T-helper 2 cell treated with Interferon-gamma antibody and Interleukin-4, amounts not matched to agents 100 ng/mL and 5 ng/mL, for 36 hours (primary cell): Measurements from ENCODE around the gene ABCC9. TPM values are rescaled to one million over a fixed set of nuclear protein-coding genes. Genes with fewer than 3 reads are reported as not detected.
"Not testable (repeated sequence)": the region's sequence is repeated elsewhere in the genome, so short reads cannot be mapped to it uniquely, and the experiment has no call there.

Experiments
- intact Hi-C: fragments of 100-400 bp; cut with micrococcal nuclease; formaldehyde crosslinking; loops from one replicate; pipeline ENCODE4 v1.15.1; 2023
- total RNA-seq: library from RNA; stranded (reverse); gene quantifications from 2 replicates; pipeline ENCODE4 v1.2.3, GENCODE V29; 2022

ABCC9 gene
- total RNA-seq, 1 donor from 2014 or later: 0.02 TPM

DNA sequence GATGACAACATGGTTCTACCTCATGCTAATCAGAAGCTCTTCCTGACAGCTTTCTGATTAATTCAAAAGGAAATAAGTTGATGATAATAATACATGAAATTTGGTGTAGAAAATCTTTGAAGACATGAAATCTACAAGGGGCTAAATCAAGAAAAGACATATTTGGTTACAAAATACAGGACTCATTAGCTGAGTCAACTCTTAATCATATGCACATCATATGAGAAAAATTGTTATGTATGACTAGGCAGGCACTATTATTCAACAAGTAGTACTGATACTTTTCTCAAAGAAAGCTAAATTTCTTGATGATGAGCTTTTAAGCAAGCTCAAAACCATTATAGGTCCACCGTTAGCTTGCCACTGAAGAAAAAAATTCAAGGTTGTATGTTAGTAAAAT lies 7.1 kb downstream of the ABCC9 start:
- intact Hi-C loops: no loop called here

DNA sequence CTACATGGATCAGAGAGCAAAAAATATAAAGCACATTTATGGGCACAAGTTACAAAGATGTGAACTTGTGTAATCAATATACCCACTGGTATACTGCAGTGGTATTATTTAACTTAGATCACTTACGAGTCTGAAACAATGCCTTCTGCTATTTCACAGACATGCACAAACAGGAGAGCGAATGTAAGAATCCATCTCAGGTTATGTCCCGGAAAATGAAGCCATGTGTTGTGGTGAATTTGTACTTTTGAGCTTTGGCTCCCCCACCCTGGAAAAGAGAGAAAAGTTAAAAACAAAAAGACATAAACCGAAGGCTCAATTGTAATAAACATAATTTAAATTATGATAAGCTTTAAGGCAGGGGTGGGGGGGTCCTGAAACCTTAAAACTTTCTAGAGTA lies 7.6 kb downstream of the ABCC9 start:
- intact Hi-C loops: no loop called here

DNA sequence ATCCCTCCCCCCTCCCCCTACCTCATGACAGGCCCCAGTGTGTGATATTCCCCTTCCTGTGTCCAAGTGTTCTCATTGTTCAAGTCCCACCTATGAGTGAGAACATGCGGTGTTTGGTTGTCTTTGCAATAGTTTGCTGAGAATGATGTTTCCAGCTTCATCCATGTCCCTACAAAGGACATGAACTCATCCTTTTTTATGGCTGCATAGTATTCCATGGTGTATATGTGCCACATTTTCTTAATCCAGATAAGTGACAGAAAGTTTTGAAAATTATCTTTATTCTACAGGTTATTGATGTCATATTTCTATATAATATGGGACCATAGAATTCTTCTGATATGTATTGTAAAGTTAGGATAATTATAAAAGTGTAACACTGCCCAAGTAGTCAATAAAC lies 11.3 kb downstream of the ABCC9 start:
- intact Hi-C loops: not testable (repeated sequence)

DNA sequence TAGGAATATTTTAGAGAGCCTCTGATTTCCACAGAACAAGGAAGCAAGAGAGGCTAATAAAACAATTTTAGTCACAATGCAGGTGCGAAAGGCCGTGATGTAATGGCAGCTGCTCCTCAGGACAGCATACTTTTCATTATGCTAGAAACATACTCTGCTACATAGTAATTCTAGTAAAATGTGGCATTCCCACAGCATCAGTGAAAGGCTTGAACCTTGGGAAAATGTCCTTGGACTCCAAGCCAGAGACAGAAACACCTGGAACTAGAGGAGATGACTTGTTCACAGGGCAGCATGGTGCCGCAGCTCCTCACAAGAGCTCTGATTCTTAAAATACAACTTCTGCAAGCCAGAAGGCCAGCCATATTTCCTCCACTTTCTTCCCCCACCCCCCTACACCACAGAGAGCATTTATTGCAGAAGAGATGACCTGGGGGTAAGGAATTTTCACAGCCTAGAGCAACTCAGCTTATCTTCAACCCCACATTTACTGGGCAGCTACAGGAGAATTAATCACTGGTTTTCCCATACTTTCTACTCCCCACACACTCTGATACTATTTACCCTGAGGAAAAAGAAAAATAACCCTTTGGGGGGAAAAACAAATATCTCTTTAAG lies 15.8 kb downstream of the ABCC9 start:
- intact Hi-C loops: no loop called here

DNA sequence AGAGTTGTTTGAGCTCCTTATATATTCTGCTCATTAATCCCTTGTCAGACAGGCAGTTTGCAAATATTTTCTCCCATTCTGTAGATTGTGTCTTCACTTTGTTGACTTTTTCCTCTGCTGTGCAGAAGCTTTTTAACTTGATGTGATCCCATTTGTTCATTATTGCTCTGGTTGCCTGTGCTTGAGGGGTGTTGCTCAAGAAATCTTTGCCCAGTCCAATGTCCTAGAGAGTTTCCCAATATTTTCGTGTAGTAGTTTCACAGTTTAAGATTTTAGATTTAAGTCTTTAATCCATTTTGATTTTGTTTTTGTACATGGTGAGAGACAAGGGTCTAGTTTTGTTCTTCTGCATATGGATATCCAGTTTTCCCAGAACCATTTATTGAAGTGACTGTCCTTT lies 19.8 kb downstream of the ABCC9 start:
- intact Hi-C loops: no loop called here

DNA sequence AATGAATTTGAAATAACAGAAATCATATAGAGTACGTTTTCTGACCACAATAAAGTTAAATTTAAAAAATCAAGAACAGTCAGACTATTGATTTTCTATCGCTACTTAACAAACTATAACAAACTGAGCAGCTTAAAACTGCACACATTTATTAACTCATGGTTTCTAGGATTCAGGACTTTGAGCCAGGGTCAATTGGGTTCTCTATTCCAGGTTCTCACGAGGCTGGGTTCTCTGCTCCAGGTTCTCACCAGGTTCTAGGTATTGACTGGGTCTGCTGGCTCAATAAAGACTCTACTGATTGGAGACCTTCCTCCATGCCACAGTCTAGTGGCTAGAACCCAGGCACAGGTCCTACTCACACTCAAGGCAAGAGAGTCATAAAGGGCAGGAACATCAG lies 22.8 kb downstream of the ABCC9 start:
- intact Hi-C loops: no loop called here

DNA sequence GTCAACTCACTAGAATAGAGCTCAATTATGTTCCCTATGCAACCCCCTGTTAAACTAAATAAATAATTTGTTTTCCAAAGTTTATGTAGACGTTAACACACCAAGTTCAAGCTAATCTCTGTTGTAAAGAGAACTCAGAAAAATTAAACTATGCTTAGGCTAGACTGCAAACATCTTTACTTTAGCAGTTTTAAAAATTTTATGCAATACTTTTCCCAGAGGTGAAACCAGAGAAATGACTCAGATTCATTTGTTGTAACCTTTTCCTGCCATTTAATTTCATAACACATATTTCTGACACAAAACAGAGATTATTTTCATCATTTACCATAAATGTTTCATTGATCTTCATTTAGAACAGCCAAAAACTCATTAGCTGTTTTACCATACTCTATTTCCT lies 27.4 kb downstream of the ABCC9 start:
- intact Hi-C loops: no loop called here

DNA sequence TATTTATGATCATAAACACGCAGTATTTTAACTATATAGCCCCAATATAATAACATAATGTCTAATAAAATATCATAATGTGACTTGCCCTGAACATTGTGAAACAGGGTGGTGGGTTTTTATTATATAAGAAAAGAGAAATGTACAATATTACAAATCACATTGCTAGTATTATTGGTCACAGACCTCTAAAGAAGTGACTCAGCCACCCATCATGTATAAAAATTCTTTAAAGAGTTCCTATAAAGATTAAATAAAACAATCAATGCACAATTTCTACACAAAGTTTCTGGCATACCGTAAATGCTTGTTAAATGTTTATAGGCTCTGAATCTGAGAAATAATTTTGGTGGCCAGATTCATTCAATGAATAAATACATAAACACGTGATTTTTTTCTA lies 28.9 kb downstream of the ABCC9 start:
- intact Hi-C loops: no loop called here

DNA sequence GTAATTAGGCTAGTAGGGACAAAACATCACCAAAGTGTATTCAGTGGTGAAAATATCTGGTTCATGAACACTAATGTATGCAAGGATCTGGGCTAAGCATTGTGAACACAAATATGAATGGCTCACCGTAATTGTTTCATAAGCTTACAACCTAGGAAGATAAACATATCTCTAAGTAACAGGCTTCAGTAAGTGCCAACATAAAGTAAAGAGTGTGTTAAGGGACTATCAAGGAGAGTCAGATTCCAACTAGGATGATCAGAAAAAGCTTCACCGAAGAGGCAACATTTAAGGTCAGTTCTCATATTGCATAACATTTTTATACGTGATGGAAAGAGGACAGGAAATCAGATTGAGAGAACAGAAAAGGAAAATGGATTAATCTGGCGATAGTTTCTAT lies 29.4 kb downstream of the ABCC9 start:
- intact Hi-C loops: no loop called here

DNA sequence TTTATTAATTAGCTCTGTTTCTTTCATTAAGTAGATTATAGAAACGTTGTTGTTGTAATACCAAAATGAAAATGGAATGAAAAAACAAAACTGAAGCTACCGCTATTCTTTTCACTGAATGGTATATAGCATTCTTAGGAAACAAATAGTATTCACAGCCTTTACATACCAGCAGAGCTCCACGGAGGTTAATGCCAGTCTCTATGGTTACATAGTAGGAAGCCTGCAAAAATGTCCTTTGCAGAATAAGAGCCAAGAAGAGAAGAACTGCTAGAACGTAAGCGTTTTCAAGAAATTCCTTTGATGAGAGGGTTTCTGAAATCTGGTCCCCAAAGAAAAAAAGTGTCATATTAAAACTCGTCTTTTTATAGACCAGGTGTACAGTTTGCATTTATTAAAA lies 30.6 kb downstream of the ABCC9 start:
- intact Hi-C loops: no loop called here

DNA sequence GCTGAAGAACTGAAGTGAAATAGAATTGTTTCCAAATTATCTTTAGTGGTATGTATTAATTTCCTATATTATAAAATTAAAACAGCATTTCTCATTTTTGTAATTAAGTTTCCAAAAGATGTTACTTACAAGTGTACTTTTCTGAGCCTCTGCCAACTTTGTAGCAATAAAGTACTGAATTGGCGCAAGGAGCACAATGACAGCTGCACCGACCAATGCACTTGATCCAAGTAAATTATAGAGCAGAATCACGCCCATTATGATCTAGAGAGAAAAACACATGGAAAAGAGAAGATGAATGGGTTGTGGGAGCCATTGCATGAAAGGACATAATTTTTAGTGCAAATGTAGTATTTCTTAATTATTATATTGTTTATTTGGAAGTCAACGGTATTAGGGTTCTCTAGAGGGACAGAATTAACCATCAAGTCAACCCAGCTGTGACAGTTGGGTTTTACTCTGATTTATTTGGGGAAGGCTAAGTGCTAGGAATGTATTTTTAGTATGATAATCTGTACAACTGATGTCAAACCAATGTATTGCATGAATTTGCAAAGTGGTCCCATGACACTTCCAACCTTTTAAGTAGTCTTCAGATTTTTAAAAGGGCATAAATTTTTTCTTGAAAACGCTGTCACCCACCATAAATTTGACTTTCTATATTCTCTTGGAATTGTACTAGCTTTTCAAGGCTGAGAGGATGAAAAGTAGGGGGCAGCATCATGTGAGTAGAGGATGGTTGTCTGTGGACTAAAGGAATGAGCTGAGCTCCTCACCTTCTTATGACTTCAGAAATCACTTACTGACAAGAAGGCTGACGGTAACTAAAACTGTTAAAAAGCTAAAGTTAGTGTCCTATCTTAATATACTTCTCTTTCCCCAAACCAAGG lies 33.0 kb downstream of the ABCC9 start:
- intact Hi-C loops: no loop called here

DNA sequence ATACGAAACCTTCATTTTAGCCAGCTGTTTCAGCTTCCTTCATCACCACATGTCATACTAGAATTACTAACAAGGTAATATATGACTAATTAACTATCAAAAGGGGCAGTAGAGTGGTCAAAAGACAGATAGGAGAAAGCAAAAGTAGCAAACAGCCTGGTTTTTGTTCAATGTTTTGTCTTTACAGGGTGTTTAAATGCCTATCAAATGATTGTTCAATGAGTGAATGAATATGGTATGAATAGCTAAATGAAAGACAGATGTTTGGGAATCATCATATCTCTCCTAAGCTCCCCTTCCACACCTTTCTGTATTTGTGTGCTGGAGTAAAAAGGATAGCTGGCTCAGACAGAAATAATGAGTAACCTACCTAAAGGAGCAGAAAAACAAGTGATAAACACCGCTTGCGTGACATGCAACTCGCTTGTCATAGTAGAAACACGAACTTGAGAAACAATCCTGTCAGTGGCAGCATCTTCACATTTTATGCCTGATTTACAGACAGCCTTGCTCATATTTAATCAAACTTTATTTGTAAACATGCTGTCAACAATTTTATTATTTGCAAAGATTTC lies 34.2 kb downstream of the ABCC9 start:
- intact Hi-C loops: no loop called here

DNA sequence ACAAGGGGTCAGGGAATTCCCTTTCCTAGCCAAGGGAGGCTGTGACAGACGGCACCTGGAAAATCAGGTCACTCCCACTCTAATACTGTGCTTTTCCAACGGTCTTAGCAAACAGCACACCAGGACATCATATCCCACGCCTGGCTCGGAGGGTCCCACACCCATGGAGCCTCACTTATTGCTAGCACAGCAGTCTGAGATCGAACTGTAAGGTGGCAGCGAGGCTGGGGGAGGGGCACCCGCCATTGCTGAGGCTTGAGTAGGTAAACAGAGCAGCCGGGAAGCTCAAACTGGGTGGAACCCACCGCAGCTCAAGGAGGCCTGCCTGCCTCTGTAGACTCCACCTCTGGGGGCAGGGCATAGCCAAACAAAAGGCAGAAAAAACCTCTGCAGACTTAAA lies 41.7 kb downstream of the ABCC9 start:
- intact Hi-C loops: not testable (repeated sequence)

DNA sequence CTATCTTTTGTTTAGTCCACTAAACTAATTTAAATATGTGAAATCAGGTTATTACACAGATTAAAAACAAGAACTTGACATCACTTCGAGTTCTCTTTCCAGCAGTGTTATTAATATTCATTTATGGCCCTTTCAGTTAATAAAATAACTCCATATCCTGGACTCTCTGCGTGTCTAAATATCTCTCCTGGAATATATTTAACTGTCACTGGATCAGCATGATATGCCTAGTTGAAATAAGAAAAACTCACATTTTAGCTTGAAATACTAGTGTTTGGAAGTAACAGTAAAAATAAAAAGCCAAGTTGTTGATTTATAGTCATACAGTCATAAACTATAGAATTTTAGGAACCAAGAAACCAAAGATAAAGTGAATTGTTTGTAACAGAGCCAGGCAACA lies 45.6 kb downstream of the ABCC9 start:
- intact Hi-C loops: no loop called here

DNA sequence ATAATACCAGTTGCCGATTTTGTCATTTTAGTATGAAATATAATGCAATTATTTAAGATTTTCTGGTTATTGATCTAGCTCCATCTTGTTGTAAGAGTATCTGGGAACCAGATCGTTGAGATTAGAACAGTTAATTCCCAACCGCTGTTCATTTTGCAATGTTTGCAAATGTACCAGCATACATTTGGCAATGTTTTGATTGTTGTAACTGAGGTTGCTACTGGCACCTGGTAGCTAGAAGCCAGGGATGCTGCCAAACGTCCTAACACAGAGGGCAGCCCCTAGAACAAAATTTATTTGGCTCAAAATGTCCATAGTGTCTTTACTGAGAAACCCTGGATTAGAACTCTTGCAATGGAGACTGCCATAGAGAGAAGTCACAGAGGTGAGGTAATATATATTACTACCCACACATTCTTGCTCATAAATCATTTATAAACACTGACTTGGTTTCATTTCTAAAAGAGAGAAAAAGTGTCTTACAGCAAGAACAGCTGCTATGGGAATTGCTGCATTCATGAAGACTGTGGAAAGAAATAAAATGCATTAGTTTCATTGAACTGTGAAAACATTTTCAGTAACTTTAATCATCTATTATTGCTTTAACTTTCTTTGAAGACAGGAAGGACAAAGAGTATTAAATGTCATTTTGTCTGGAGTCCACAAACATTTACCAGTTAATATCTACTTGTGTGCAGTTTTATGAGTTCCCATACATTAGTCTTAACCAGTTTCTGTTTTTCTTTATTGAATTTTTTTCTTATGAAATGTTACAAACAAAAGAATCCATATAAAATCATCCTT lies 46.2 kb downstream of the ABCC9 start:
- intact Hi-C loops: no loop called here

DNA sequence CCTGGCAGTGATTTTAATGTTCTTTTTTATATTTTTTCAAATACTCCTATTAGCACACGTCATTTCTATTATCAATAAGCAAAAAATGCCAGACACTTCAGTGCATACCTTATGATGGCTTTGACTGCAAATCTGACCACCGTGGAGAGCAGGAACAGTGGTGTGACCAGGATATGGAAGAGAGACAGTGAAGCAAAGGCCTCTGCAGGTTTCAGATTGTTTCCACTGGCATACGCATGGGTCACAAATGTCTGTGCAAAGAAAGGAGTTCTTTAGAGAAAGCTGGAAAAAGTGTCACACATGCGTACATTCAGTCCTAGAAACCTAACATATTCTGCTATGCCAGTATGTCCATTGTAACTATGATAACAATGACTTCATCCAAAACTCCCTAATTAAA lies 47.3 kb downstream of the ABCC9 start:
- intact Hi-C loops: no loop called here

DNA sequence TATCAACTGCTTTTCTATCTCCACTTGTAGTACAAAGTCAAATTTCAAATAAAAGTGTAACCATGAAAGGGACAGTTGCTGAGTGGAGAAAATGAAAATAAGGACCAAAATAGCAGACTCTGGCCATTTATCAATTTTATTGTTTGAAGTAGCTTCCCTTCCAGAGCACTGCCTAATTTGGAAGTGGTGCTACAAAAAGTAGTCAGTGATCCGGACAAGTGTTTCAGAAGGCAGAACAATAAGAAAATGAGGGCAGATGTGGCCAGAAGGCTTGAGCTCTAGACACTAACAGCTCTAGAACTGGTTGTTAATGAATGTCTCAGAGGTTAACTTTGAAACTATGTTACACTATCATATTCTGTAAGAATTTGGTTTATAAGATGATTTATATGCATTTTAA lies 48.9 kb downstream of the ABCC9 start:
- intact Hi-C loops: no loop called here

DNA sequence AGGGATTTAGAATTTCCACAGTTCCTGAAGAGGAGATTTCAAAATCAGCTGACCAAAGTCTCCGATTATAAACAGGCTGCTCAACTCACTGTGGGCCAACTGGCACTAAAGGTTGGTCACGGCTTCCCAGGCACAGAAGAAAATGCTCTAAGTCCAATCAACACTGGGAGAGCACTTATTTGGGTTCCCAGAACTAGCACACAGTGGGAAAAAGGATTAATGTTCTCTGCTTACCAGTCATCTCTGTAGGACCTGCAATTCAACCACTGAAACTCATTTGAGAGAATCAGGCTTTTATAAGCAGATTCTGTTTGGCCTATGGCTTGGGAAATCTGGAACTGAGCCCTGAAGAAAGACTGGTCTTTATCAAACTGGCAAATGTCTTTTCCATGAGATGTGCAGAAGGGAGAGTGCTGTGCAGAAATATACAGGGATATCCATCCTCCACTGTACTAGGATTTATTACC lies 49.4 kb downstream of the ABCC9 start:
- intact Hi-C loops: no loop called here

DNA sequence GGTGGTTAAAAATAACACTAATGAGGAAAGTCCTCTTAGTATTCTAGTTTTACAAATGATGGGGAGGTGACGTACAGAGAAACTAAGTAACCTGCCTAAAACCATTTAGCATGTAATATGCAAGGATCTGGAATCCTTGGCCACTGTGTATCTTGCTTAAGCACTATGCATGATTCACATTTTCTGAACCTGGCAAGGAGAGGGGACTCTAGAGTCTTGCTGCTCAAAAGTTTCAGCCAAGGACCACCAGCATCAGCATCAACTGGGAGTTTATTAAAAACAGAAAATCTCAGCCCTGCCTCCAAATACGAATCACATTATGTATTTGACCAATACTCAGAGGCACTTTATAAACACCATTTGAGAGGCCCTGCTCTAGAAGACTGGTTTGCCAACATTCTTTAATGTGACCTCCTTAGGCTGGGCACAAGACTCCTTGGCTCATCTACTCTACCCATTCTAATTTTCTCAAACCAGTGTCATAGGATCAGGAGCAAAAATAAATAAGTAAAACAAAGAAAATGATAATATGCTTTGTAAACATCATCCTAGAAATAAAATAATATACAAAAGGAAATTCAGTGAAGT lies 52.9 kb downstream of the ABCC9 start:
- intact Hi-C loops: no loop called here

DNA sequence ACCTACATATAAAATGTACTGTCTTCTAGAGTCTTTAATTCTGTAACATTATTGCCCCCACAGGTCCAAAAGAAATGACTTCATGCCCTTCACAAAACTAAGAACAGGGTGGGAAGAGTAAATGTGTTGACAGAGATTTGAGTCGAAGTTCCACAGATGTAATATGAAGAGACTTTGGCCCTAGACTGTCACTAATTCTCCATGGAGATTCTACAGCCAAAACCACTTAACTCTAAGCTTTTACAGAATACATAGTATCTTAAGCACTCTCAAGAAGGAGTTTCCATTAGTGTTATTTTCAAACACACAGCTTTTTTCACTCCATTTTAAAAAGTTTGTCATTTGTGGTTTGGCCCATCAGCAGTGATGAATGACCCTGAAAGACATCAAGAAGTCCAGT lies 56.3 kb downstream of the ABCC9 start:
- intact Hi-C loops: no loop called here

DNA sequence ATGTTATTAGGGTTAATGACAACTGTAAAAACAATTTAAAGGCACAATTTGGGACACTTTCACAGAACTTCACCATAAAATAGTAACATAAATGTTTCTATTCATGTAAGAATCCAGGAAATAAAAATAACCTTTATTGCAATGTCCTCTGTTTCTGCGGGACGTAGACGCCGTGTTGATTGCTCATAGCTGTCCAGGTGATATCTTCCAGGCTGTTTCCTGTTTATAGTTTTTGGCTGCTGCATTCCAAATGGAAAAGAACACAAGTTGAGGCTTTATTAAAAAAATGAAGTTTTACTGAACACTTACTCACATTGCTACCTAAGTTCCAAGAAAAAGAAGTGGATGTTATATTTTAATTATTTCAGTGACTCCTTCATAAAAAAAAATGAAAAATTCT lies 58.6 kb downstream of the ABCC9 start:
- intact Hi-C loops: no loop called here
